ENCODE results near the gene RHOBTB1.
A peak's percentile ranks its signal among the peaks of the same experiment; 100 is the strongest.

The RHOBTB1 gene

GRCh38 chr10:60942134-60942787 is 1.7 kb downstream of the RHOBTB1 start:
- no peak for DNase-seq

GRCh38 chr10:60940446-60940845 is 3.5 kb downstream of the RHOBTB1 start:
- no peak for DNase-seq

GRCh38 chr10:60937784-60938654 is 6.0 kb downstream of the RHOBTB1 start:
- DNase-seq: peak in 1 of 51 donors; percentile 0

DNA sequence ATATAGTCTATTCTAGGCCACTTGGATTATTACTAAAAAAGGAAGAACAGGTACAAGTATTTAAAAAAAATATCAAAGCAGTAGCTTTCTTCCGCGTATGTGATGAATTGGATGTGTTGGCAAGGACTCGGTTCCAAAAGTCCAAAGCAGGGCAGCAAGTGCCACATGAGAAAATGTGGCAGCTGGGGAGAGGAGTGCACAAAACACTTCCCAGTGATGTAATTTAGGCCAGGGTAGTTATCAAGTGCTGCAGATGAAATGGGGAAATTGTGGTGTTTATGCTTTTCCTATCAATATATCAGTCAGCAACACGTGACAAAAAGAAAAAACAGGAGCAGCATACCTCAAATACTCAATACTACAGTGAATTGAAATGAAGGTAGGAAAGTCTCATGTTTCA is 7.0 kb downstream of the RHOBTB1 start:
- no peak for DNase-seq

DNA sequence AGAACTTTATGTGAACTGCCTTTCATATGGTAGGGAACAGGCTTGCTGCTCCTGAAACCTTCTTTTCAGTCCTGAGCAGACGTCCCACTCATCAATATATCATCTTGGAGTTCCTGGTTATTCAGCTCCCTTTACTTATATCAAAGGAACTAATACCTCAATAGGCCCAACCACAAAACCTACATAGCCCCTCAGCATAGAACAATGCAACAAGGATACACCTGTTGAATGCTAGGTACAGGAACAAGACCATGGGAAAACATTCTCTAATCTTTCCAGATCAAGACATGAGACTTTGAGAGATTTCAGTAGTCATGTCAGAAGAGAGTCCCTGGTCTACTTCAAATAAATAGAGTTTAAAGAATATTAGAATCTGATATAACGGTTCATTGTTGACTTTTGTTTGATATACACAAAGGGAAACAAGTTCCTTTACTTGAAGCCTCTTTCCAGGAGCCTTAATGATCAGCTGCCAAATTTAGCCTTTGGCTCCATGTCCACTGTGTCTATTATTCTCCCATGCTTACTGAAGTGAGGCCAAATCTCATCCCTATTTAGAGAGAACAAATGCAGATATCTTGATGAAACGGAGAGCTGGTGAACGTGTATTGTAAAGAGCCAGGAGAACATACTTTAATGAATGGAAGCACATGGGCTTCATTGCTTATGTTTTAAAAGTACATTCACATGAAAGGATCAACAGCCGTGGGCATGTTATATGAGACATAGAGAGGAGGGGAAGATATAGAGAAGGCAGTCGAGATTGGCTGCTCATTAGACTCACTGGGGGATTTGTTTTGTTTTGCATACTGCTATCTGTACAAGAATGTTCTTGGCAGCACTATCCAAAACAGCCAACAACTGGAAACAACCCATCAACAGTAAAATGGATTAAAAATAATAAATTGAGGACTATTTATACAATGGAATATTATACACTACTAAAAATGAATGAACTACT is 9.5 kb downstream of the RHOBTB1 start:
- DNase-seq: no peak

DNA sequence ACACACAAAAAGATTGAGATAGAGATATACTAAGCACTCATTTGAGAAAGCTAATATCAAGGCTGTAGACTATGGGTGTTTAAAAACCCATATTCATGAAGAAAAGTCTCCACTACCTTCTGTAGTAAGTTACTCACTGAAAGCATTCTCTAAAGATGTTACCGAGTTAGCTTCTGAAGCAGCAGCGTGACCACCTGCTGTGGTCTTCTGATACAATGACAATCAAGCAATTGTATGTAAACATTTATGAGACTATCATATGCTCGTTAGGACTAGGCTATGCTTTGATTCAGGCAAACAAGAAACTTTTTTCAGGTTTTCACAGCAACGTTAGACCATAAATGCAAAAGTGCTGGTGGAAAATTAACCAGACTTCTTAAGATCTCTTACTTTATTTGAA is 11.2 kb downstream of the RHOBTB1 start:
- DNase-seq: no peak

DNA sequence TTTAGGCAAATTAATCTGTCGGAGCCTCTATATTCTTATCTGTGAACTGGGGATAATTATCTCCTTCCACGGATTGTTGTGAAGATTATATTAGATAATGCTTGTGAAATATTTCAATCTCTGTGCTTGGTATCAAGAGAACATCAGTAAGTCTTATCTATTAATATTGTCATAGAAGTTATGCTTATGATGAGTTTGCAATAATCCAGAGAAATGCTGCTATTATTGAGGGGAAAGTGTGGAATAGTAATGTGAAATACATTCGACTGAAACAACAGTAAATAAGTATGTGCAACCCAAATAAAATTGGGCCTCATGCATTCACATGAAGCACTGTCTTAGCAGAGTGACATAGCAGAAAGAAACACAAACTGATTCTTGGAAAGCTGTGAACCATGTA is 13.7 kb downstream of the RHOBTB1 start:
- DNase-seq: no peak

- no peak for DNase-seq
These were observed 22.4 kb downstream of the RHOBTB1 start for GRCh38 chr10:60921633-60922032.

DNA sequence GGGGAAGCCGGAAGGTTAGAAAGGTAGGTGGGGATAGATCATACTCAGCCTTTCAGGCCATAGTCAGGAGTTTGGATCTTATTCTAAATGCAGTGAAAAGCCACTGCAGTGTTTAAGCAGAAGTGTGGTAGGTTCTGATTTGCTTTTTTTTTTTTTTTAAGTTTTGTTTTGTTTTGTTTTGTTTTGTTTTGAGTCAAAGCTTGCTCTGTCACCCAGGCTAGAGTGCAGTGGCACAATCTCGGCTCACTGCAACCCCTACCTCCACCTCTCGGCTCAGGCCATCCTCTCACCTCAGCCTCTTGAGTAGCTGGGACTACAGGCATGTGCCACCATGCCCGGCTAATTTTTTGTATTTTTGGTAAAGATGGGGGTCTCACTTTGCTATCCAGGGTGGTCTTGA is 23.5 kb downstream of the RHOBTB1 start:
- no peak for DNase-seq

- DNase-seq: no peak
These were observed 24.4 kb downstream of the RHOBTB1 start for GRCh38 chr10:60919551-60919950.

- no peak for DNase-seq
These were observed 26.4 kb downstream of the RHOBTB1 start for GRCh38 chr10:60917331-60918280.

DNA sequence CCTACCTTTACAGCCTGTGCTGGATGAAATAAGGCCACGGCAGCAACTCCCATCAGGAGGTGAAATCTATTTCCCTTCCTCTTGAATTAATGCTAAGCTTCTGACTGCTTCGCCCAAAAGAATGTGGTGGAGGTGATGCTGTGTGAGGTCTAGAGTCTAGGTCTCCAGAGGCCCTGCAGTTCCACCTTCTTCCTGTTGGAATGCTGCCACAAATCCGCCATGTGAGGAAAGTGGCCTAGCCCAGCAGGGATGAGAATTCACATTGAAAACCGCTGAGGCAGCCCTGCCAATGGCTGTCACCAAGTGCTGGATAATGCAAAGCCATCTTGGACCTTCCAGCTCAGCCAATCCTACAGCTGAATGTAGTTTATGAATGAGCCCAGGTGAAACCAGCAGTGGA is 28.0 kb downstream of the RHOBTB1 start:
- DNase-seq: no peak

GRCh38 chr10:60914690-60915141 is 29.3 kb downstream of the RHOBTB1 start:
- DNase-seq: no peak

DNA sequence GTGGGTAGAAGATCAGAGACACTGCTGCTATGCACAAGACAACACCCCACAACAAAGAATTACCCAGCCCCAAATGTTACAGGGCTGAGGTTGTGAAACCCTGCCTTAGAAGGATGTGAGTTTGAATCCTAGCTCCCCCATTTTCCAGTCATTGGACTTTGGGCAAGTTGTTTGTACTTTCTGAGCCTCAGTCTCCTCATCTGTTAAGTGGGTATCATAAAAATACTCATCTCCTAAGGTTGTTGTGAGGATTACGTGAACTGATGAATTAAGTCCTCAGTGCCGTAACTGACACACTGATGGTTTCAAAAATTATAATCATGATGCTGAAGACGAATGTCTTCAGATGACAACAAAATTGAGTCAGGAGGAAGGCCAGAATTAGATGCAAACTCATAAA is 30.3 kb downstream of the RHOBTB1 start:
- DNase-seq: no peak

DNA sequence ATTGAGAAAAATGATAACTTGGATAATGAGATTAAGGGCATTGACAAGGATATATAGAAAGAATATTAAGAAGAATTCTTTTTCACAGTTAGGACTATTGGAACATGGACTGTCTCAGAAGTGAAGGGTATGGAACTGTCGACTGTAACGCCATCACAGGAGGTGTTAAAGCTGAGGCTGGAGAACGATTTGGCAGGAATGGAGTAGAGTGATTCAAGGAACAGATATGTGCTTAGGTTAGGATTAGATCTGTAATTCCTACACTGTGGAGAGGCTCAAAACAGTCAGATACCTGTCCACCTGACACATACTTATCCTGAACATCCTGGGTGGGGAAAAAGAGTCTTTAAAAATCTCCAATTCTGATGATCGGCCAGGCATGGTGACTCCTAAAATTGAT is 30.9 kb downstream of the RHOBTB1 start:
- no peak for DNase-seq

DNA sequence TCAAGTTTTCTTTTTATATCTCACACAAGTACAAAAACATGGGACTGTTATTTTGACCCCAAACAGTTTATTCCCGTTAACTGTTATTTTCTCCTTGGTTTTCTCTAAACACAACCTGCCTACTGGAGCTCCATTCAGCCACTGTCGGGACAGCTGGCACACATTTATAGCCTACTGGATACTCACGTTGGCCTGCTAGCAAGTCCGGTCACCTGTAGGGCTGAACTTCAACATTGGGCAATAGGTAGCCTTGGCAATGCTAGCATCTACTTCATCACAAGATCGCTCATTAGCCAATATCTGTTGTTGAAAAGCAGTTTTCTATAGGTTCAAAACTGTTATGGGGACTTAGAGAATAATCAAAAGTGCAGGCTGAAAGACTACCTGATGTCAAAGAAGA is 32.3 kb downstream of the RHOBTB1 start:
- DNase-seq: no peak

GRCh38 chr10:60911216-60911615 is 32.8 kb downstream of the RHOBTB1 start:
- no peak for DNase-seq

DNA sequence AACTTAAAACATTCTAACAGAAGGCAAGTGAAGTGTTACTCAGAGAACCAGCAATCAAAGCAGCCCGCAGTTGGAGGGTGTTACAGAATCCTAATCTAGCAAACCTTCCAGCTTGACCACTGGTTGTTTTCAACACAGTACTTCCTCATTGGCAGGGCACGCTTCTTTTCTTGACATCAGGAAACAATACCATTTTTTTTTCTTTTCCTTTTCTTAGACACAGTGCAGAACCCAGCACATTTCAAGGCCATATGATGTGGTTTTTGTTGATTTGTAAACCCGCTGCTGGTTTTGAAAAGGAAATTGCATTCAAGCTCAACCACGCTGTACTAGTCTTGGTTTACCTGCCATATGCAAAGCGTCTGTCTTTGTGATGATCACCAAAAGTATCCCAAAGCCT is 33.4 kb downstream of the RHOBTB1 start:
- DNase-seq: no peak

DNA sequence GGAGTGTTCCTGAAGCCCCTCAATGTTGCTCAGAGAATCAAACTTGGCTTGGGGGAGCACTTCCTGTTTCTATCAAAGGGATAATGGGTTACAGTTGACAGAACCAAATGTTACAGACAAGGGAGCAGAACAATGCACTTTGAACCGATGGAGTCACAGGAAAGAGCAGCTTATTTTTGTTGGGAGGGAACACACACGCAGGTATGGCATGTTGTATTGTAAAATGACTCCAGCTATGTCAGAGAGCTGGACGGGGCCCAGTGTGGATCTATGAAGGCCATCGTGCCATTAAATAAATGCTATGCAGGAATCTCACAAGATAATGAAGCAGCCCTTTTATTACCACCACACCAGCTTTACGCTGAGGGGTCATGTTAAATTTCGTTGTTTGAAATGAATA is 35.1 kb downstream of the RHOBTB1 start:
- no peak for DNase-seq

DNA sequence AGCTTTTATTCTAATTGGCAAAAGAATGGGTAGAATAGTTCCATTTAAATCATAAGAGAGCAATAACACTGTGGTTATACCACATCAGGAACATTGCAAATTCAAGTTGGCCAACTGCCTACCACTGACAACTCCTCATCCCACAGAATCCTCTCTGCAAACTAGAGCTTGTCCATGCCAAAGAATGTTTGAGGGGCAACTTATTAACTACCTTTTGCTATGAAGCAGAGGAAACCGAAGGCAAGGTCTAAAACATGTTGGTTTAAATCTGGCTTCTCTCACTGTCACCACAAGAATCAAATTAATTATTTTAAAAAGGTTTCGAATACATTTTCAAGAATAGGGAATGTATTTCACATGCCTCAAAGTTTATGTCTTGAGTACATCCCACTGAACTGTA is 36.0 kb downstream of the RHOBTB1 start:
- no peak for DNase-seq

- DNase-seq: no peak
These were observed 36.7 kb downstream of the RHOBTB1 start for GRCh38 chr10:60907236-60907635.
